Measurements from ENCODE around the gene ZNF772.
"Not testable (repeated sequence)": the region's sequence is repeated elsewhere in the genome, so short reads cannot be mapped to it uniquely, and the experiment has no call there.

The ZNF772 gene

DNA sequence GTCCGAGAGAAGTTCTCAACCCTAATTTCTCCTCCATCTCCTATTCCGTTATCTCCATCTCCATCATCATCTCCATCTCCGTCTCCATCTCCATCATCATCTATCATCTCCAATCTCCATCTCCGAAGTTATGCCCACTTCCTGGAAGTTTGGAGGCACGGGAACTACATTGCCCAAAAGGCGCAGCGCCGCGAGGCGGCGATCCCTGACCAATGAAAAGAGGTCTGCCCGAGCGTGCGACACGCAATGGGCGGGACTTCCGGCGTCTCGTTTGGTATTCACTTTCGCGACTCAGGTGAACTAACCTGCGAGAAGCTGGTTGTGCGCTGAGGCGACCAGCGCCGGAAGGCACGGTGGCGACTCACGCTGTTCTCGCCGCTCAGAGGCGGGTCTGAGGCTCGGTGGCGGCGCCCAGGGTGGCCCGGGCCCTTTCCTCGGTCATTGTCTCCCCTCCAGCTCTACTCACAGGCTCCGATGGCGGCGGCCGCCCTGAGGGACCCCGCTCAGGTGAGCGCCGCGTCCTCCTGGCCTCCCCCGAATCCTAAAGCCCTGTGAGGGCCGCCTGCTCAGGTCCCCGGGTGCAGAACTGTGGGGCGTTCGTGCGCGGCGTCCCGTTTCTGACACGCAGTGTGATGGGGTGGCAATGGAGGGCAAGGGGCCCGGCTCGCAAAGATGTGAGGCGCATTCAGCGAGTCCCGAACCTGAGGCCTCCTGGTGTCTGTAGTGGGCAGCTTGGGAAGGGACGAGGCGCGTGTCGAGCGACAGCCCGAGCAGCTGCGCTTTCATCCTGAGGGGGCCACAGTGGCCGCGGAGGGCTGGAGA lies 10.3 kb upstream of the ZNF772 start, which contains the start of gene ZNF419:
TSS of gene ZNF419 (plus strand) at position 274 of the 822 bp plus-strand sequence. CDS start at position 475, 201 bp downstream.
- peak within 1 kb of the TSS; percentile 71 to 88 for H3K9ac ChIP-seq (ENCODE audit: low read depth in 1 of 2, low read length in 2 of 2)
- H3K27ac ChIP-seq (ENCODE audit: low read depth, low read length) = peak within 1 kb of the TSS; percentile 42
- H3K4me1 ChIP-seq (ENCODE audit: control insufficient read depth in 1 of 2, insufficient read depth in 2 of 2, low read length in 2 of 2) = not testable (repeated sequence)

DNA sequence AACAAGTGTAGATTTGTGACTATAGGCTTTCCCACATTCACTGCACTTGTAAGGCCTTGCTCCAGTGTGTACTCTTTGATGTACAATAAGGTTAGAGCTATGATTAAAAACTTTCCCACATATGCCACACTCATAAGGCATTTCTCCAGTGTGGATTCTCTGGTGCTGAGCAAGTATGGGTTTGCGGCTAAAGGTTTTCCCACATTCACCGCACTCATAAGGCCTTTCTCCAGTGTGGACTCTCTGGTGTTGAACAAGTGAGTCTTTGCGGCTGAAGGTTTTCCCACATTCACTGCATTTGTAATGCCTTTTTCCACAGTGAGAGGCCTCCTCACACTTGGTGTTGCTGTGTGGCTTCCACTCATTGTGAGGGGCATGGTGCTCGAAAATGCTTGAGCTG lies 3.7 kb downstream of the ZNF772 start:
- H3K4me1 ChIP-seq (ENCODE audit: control insufficient read depth in 1 of 2, insufficient read depth in 2 of 2, low read length in 2 of 2) = peaks cover 4 to 7% of the 10 kb centered on the region in 2 donors
- H3K4me3 ChIP-seq (ENCODE audit: low read depth in 1 of 2, low read length in 2 of 2) = peak overlapping the region; percentile 15 to 44
- H3K9me3 ChIP-seq (ENCODE audit: control insufficient read depth in 1 of 2, low read length in 2 of 2) = peaks cover 78 to 89% of the 10 kb centered on the region in 2 donors
- H3K36me3 ChIP-seq (ENCODE audit: control insufficient read depth in 1 of 2, insufficient read depth in 2 of 2, low read length in 2 of 2) = peaks cover 41 to 42% of the 10 kb centered on the region in 2 donors
- no peak overlapping the region for H3K27ac ChIP-seq (ENCODE audit: low read depth, low read length)
- no peak overlapping the region for H3K9ac ChIP-seq (ENCODE audit: low read depth in 1 of 2, low read length in 2 of 2)
- H3K27me3 ChIP-seq (ENCODE audit: control insufficient read depth in 1 of 2, insufficient read depth in 2 of 2, low read length in 2 of 2) = no peaks in the 10 kb centered on the region

More for the DNA sequence above, 10.3 kb upstream of the ZNF772 start, which contains the start of gene ZNF419:
- Histone ChIP-seq H3K4me3 (ENCODE audit: low read depth in 1 of 2, low read length in 2 of 2) (peak within 1 kb of the TSS; percentile 88 to 95), H3K9me3 (ENCODE audit: control insufficient read depth in 1 of 2, low read length in 2 of 2) (peaks cover 19 to 27% of the 10 kb centered on the region in 2 donors), H3K36me3 (ENCODE audit: control insufficient read depth in 1 of 2, insufficient read depth in 2 of 2, low read length in 2 of 2) (peaks cover 12 to 25% of the 10 kb centered on the region in 2 donors)
- not testable (repeated sequence) for H3K27me3 ChIP-seq (ENCODE audit: control insufficient read depth in 1 of 2, insufficient read depth in 2 of 2, low read length in 2 of 2)

DNA sequence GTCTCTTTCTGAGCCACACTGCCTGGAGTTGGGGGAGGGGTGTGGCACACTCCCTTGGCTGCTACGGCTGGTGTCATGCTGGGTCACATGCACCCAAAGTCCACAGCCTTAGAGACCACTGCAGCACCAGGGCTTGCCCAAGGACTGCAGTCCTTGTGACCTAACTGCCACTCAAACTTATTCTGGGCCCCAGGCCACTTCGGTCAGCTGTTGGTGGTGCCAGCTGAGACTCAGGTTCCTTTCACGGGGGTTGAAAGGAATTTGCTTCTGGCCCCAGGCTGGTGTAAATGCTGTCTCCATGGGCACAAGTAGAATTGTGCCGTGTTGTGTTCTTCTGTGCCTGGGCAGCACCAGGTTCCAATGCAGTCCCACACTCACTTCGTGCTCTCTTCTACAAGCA lies 10.9 kb downstream of the ZNF772 start:
- Histone ChIP-seq H3K9ac (ENCODE audit: low read depth in 1 of 2, low read length in 2 of 2) (no peak overlapping the region), H3K36me3 (ENCODE audit: control insufficient read depth in 1 of 2, insufficient read depth in 2 of 2, low read length in 2 of 2) (peaks cover 0 to 6% of the 10 kb centered on the region in 2 donors), H3K27me3 (ENCODE audit: control insufficient read depth in 1 of 2, insufficient read depth in 2 of 2, low read length in 2 of 2) (no peaks in the 10 kb centered on the region), H3K9me3 (ENCODE audit: control insufficient read depth in 1 of 2, low read length in 2 of 2) (peaks cover 40 to 60% of the 10 kb centered on the region in 2 donors), H3K27ac (ENCODE audit: low read depth, low read length) (no peak overlapping the region), H3K4me3 (ENCODE audit: low read depth in 1 of 2, low read length in 2 of 2) (peak overlapping the region in 1 of 2 donors; percentile 21), H3K4me1 (ENCODE audit: control insufficient read depth in 1 of 2, insufficient read depth in 2 of 2, low read length in 2 of 2) (no peaks in the 10 kb centered on the region)

DNA sequence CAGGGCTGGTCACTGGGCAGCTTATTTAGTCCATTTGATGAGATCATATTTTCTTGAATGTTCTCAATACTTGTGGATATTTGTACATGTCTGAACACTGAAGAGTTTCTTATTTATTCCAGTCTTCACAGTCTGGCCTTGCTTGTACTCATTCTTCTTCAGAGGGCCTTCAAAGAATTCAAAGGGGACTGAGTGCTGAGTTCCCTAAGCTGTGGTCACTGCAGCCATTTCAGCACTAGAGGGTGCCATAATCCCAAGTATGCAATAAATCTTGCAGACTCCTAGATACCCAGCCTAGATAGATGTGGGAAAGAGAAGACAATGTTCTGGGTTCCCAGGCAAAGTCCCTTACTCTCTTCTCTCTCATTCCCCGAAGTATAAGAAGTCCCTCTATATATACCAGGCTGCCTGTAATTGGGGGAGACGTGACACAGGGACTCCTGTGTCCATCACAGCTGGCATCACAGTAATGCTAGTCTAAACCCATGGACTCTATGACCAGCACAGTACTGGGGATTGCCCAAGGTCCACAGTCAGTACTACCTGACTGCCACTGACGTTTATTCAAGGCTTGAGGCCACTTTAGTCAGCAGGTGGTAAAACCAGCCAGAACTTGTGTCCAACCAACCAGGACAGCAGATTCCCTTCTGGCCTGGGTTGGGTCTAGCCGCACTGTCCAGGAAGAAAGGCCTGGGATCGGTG lies 11.5 kb downstream of the ZNF772 start:
- no peaks in the 10 kb centered on the region for H3K4me1 ChIP-seq (ENCODE audit: control insufficient read depth in 1 of 2, insufficient read depth in 2 of 2, low read length in 2 of 2)
- peaks cover 0 to 6% of the 10 kb centered on the region in 2 donors for H3K36me3 ChIP-seq (ENCODE audit: control insufficient read depth in 1 of 2, insufficient read depth in 2 of 2, low read length in 2 of 2)
- H3K9me3 ChIP-seq (ENCODE audit: control insufficient read depth in 1 of 2, low read length in 2 of 2) = peaks cover 34 to 53% of the 10 kb centered on the region in 2 donors
- no peaks in the 10 kb centered on the region for H3K27me3 ChIP-seq (ENCODE audit: control insufficient read depth in 1 of 2, insufficient read depth in 2 of 2, low read length in 2 of 2)
- no peak overlapping the region for H3K9ac ChIP-seq (ENCODE audit: low read depth in 1 of 2, low read length in 2 of 2)
- no peak overlapping the region for H3K27ac ChIP-seq (ENCODE audit: low read depth, low read length)
- H3K4me3 ChIP-seq (ENCODE audit: low read depth in 1 of 2, low read length in 2 of 2) = no peak overlapping the region

DNA sequence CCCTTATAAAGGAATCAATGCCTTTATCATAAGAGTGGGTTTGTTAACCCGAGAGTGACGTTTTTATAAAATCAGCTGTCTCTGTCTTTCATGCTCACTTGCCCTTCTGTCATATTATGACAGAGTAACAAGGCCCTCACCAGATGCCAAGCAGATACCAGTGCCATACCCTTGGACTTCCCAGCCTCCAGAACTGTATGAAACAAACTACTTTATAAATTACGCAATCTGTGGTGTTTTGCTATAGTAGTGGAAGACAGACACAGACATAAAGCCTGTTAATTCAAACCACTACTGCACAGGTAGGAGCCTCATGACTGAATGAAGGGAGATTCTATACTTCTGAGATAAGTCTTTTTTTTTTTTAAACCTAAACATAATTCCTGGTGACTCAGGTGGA lies 25.1 kb downstream of the ZNF772 start:
- H3K9me3 ChIP-seq (ENCODE audit: control insufficient read depth in 1 of 2, low read length in 2 of 2) = peaks cover 38% of the 10 kb centered on the region in 2 donors
- H3K27ac ChIP-seq (ENCODE audit: low read depth, low read length) = no peak overlapping the region
- no peak overlapping the region for H3K9ac ChIP-seq (ENCODE audit: low read depth in 1 of 2, low read length in 2 of 2)
- no peaks in the 10 kb centered on the region for H3K27me3 ChIP-seq (ENCODE audit: control insufficient read depth in 1 of 2, insufficient read depth in 2 of 2, low read length in 2 of 2)
- H3K4me3 ChIP-seq (ENCODE audit: low read depth in 1 of 2, low read length in 2 of 2) = no peak overlapping the region
- H3K4me1 ChIP-seq (ENCODE audit: control insufficient read depth in 1 of 2, insufficient read depth in 2 of 2, low read length in 2 of 2) = no peaks in the 10 kb centered on the region
- H3K36me3 ChIP-seq (ENCODE audit: control insufficient read depth in 1 of 2, insufficient read depth in 2 of 2, low read length in 2 of 2) = no peaks in the 10 kb centered on the region

DNA sequence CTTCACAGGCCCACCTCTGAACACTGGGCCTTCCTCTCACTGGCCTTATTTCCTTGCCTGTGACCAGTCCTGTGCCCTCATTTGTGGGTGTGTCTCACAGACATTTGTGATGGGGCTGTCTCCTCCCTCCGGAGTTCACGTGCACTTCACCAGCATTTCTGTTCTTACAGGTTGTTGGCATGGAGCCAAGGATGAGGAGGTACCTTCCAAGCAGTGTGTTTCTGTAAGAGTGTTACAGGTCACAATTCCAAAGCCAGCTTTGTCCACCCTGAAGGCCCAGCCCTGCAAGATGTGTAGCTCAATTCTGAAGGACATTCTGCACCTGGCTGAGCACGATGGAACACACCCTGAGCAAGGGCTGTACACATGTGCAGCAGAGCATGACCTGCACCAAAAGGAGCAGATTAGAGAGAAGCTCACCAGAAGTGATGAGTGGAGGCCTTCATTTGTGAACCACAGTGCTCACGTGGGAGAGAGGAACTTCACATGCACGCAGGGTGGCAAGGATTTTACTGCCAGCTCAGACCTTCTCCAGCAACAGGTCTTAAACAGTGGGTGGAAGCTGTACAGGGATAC lies 34.2 kb downstream of the ZNF772 start:
- Histone ChIP-seq H3K9ac (ENCODE audit: low read depth in 1 of 2, low read length in 2 of 2) (no peak overlapping the region), H3K27me3 (ENCODE audit: control insufficient read depth in 1 of 2, insufficient read depth in 2 of 2, low read length in 2 of 2) (no peaks in the 10 kb centered on the region), H3K27ac (ENCODE audit: low read depth, low read length) (no peak overlapping the region), H3K4me3 (ENCODE audit: low read depth in 1 of 2, low read length in 2 of 2) (peak overlapping the region in 1 of 2 donors; percentile 45), H3K4me1 (ENCODE audit: control insufficient read depth in 1 of 2, insufficient read depth in 2 of 2, low read length in 2 of 2) (no peaks in the 10 kb centered on the region), H3K36me3 (ENCODE audit: control insufficient read depth in 1 of 2, insufficient read depth in 2 of 2, low read length in 2 of 2) (peaks cover 51 to 53% of the 10 kb centered on the region in 2 donors), H3K9me3 (ENCODE audit: control insufficient read depth in 1 of 2, low read length in 2 of 2) (peaks cover 68 to 85% of the 10 kb centered on the region in 2 donors)

DNA sequence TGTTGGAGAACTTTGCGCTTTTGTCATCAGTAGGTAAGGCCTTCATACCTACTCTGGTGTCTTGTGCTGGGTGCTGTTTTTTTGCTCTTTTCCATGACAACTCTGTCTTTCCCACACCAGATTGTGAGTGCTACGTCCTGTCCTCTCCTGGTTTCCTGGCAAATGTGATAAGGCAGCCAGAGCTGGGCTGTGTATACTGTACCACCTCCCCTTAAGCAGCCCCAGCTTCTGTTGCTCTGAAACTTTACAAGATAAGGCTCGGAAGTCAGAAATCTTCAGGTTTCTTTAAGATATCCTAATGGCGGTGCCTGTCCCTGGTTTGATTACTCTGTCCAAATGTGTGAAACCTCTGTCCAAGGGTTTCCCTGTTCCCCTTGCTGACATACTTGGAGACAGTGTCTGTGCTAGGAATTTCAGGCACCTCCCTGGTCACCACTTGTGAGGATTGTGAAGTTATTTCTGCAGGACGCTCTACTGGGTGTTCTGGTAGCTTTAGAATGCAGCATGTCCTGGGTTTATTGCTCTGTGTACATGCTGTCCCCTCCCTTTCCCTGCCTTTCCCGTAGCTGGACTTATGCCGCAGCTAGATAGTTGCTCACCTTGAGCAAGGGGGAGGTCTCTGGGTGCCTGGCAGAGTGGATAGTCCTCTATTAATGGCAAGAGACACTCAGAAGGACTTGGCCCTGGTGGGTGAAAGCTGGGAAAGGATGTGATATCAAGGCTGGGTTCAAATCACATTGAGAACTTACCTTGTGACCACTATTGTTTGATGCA lies 35.2 kb downstream of the ZNF772 start:
- Histone ChIP-seq H3K4me3 (ENCODE audit: low read depth in 1 of 2, low read length in 2 of 2) (peak overlapping the region in 1 of 2 donors; percentile 29), H3K9me3 (ENCODE audit: control insufficient read depth in 1 of 2, low read length in 2 of 2) (peaks cover 65 to 86% of the 10 kb centered on the region in 2 donors), H3K4me1 (ENCODE audit: control insufficient read depth in 1 of 2, insufficient read depth in 2 of 2, low read length in 2 of 2) (no peaks in the 10 kb centered on the region), H3K27me3 (ENCODE audit: control insufficient read depth in 1 of 2, insufficient read depth in 2 of 2, low read length in 2 of 2) (no peaks in the 10 kb centered on the region), H3K27ac (ENCODE audit: low read depth, low read length) (no peak overlapping the region), H3K9ac (ENCODE audit: low read depth in 1 of 2, low read length in 2 of 2) (no peak overlapping the region), H3K36me3 (ENCODE audit: control insufficient read depth in 1 of 2, insufficient read depth in 2 of 2, low read length in 2 of 2) (peaks cover 55 to 58% of the 10 kb centered on the region in 2 donors)

DNA sequence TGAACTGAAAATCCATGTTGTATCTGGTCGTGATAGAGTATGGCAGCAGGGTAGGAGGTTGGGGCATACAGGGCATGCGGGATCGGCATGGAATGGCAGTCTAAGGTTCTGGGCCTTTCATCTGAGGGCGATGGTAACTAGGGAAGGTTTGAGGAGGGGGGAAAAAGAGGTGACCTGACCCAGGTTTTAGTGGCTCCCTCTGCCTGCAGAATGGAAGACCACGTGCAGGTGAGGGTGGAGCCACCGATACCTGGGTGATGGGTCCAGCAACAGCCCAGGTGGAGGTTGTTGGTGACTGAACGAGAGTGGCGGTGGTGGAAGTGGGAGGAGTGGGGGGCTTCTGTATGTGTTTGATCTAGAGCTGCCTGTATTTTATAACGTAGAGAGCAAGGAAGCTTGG lies 38.4 kb downstream of the ZNF772 start:
- H3K36me3 ChIP-seq (ENCODE audit: control insufficient read depth in 1 of 2, insufficient read depth in 2 of 2, low read length in 2 of 2) = peaks cover 44 to 47% of the 10 kb centered on the region in 2 donors
- no peak overlapping the region for H3K4me3 ChIP-seq (ENCODE audit: low read depth in 1 of 2, low read length in 2 of 2)
- no peak overlapping the region for H3K27ac ChIP-seq (ENCODE audit: low read depth, low read length)
- H3K9me3 ChIP-seq (ENCODE audit: control insufficient read depth in 1 of 2, low read length in 2 of 2) = peaks cover 39 to 58% of the 10 kb centered on the region in 2 donors
- H3K27me3 ChIP-seq (ENCODE audit: control insufficient read depth in 1 of 2, insufficient read depth in 2 of 2, low read length in 2 of 2) = no peaks in the 10 kb centered on the region
- H3K9ac ChIP-seq (ENCODE audit: low read depth in 1 of 2, low read length in 2 of 2) = no peak overlapping the region
- peaks cover 10 to 16% of the 10 kb centered on the region in 2 donors for H3K4me1 ChIP-seq (ENCODE audit: control insufficient read depth in 1 of 2, insufficient read depth in 2 of 2, low read length in 2 of 2)

DNA sequence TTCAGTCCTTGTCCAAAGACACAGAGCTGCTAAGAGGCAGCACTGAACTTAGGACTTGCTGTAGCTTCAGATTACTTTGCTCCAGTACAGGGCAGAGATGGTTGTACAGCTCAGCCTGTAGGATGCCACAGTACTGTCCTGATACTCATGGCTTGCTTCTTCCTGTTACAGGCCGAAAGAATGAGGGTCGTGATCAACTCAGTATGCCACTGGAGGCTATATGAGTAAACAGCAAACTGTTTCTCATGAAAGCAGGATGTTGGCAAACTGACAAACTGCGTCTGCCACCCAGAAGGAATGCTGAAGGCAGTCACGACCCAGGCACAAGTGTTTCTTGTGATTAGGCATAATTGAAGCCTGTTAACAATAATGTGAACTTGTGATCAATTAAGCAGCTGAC lies 39.4 kb downstream of the ZNF772 start:
- Histone ChIP-seq H3K27me3 (ENCODE audit: control insufficient read depth in 1 of 2, insufficient read depth in 2 of 2, low read length in 2 of 2) (no peaks in the 10 kb centered on the region), H3K4me3 (ENCODE audit: low read depth in 1 of 2, low read length in 2 of 2) (peak overlapping the region in 1 of 2 donors; percentile 25), H3K9me3 (ENCODE audit: control insufficient read depth in 1 of 2, low read length in 2 of 2) (peaks cover 29 to 48% of the 10 kb centered on the region in 2 donors), H3K9ac (ENCODE audit: low read depth in 1 of 2, low read length in 2 of 2) (no peak overlapping the region), H3K27ac (ENCODE audit: low read depth, low read length) (no peak overlapping the region), H3K4me1 (ENCODE audit: control insufficient read depth in 1 of 2, insufficient read depth in 2 of 2, low read length in 2 of 2) (peaks cover 10 to 16% of the 10 kb centered on the region in 2 donors), H3K36me3 (ENCODE audit: control insufficient read depth in 1 of 2, insufficient read depth in 2 of 2, low read length in 2 of 2) (peaks cover 34 to 37% of the 10 kb centered on the region in 2 donors)

Data from duodenal mucosa (tissue), 2 donors.